HG02938 (cell line): ENCODE results near the gene PDE10A.
"Not testable (repeated sequence)": the region's sequence is repeated elsewhere in the genome, so short reads cannot be mapped to it uniquely, and the experiment has no call there.

Source experiments
- ATAC-seq: cut with Tn5 transposase; IDR thresholded peaks from one replicate; pipeline ENCODE4 v1.9.1; 2021; ENCODE audit warnings: mild to moderate bottlenecking, moderate library complexity; ENCODE audit not compliant: unreplicated experiment

Gene PDE10A

DNA sequence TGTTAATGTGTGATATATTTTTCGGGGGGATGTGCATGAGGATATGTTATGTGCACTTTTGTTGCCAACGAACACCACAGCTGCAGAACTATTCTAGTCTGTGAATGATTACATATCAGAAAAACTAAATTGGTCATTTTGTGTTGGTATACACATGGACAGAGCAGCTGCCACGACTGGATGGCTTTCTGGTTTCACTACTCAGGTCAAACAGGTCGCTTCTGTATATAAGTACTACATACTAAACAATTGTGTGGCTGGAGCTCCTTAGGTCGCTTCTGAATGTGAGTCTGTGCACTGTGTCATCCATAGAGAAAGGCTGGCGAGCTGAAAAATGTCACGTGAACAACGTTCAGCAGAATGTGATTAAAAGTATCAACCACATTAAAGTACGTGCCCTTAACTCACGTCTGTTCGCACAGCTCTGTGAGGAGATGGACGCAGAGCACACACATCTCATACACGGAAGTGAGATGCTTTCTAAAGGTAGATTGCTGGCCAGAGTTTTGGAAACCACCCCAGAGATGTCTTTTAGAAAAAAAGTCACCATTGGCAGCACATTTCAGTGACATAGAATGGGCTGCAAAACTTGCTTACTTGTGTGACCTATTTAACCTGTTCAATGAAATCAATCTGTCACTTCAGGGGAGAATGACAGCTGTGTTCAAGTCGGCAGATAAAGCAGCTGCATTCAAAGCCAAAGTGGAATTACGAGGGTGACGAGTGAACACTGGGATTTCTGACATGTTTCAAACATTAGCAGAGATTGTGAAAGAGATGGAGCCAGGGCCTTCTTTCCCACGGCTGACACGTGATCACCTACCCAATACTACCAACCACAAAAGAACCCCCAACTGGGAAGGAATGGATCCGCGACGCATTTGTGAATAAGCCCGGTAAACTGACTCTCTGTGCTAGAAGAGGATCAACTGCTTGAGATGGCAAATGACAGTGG lies 176.6 kb downstream of the PDE10A start:
- no peak for ATAC-seq

DNA sequence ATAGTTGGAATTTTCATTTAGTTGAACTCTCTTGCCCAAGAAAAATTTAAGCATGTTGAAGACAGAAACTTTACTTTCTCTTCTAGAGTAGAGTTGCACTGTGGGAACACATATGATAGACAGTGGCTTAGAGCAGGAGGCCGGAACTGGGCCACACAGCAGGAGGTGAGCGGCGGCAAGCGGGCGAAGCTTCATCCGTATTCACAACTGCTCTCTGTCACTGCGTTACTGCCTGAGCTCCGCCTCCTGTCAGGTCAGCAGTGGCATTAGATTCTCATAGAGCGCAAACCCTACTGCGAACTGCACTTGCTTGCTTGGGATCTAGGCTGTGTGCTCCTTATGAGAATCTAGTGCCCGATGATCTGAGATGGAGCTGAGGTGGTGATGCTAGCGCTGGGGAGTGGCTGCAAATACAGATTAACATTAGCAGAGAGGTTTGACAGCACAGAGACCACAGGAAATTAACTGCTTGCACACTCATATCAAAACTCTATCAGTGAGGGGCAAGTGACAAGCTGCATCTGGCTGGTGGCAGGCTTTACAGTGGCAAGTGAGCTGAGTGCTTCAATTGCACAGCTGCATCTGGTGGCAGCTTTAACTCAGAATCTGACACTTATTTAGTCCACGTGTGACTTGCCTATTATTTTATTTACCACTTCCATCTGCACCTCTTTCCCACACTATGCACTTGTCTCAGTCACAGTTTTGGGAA lies 178.7 kb downstream of the PDE10A start:
- ATAC-seq, result no peak

DNA sequence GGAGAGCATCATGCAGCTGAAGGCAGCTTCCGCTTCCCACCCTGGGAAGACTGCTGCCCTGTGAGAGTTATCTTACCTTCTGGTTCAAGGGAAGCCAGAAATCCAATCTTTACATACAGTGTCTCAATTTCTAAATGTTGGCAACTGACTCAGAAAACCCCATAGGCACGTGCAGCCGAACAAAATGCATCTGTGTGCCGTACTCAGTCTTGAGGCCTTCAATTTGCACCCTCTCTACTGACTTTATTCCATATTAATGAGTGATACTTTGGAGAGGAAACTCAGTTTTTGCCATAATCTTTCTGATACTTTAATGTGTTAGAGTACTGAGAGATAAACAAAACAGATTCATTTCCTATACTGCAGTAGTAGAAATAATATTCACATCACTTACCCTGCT lies 181.1 kb downstream of the PDE10A start:
- no peak for ATAC-seq

DNA sequence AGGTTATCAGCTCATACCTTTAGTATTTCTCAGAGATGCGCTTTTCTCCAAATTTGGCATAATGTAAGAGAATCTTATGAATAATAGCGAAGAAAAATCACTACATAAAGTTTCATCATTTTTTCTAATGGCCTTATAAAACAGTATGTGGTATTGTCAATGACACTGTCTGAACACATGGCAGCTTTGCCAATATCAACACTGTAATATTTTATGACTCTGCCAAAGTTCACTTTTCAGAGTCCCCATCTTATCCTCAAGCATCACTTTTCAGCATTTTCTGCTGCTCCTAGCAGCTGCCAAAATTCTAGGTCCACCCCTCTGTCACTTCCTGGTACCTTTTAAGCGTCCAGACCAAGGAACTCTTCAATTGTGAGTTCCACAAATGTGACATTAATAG lies 182.1 kb downstream of the PDE10A start:
- ATAC-seq, result no peak

- no peak for ATAC-seq
These were observed 184.5 kb downstream of the PDE10A start for GRCh38 chr6:165478581-165478980.

GRCh38 chr6:165469483-165469882 lies 193.6 kb downstream of the PDE10A start:
- ATAC-seq, result no peak

DNA sequence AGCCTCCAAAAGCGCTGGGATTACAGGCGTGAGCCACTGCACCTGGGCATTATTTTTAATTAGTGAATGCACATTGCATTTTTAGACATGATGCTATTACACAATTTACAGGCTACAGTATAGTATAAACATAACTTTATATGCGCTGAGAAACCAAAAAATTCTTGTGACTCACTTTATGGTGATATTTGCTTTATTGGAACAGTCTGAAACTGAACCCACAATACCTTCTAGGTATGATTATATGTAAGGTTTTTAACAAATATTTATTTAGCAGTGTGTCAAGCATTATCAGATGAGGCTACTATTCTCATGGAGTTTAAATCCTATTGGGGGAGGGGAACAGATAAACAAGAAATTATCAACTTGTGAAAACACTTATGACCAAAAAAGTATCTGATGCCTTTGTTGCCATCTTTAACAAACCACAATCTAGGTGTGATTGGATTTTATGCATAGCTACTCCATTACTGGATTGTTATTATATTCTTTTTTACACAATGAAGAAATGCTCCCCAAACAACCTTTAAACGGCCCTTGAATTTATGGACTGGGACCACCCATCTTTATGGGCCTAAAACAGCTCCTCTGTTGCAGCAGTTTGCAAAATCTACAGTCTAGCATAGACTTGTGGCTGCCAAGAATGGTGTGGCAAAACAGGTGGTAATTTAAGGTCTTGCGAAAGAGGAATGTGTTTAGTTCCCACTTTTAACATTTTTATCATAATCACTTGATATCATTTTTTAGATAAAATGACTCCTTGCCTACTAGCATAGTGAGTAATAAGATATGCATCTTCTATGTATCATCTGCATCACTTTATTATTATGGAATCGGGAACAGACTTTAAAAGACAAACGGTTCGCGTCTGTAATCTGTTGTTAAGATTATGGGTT lies 194.5 kb downstream of the PDE10A start:
- ATAC-seq, result no peak

DNA sequence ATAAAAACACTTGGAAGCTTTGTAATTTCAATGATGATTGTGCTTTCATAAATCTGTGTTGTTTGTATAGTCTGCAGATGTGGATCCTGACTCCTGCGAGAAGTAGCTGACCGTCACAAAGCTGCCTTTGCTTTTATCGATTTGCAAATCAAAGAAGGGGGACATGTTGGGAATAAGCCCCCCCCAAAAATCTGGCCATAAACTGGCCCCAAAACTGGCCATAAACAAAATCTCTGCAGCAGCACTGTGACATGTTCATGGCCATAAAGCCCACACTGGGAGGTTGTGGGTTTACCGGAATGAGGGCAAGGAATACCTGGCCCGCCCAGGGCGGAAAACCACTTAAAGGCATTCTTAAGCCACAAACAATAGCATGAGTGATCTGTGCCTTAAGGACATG lies 199.5 kb downstream of the PDE10A start:
- not testable (repeated sequence) for ATAC-seq

DNA sequence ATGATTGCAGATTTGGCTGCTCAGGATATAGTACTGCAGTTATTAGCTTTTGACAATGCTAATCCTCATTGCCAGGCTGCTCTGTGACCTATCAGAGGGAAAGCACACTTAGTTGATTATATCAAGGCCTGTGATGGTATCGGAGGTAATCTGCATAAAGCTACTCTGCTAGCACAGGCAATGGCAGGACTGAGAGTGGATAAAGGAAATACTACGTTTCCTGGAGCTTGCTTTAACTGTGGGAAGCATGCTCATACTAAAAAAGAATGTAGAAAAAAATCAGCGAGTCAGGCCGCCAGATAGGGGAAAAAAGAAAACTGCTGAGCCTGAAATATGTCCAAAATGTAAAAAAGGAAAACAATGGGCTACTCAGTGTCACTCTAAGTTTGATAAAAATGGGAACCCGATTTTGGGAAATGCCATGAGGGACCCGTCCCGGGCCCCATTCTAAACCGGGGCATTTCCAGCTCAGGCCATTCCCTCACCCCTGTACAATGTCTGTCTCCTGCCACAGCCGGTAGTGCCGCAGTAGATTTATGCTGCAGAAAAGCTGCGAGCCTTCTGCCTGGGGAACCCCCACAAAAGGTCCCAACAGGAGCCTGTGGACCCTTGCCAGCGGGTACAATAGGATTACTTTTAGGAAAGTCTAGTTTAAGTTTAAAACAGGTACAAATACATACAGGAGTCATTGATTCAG lies 203.3 kb downstream of the PDE10A start:
- ATAC-seq, result not testable (repeated sequence)

- ATAC-seq, result no peak
These were observed 204.9 kb downstream of the PDE10A start for GRCh38 chr6:165458134-165458533.

DNA sequence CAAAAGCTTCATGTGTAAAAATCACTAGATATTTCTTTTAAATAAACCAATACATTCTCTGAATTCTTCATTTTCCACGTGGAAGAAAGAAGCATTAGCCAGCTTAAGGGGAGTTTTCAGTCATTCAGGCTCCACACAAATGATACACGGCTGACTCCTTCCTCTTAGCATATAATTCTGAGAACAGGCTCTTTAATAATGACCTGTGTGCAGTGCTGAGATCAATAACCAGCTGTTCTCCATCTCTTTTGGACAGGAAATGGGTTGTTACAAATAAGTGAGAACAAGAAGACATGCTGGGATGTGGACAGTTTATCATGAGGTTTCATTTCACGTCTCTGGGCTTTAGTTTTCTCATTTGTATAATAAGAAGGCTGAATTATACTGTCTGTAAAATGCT lies 206.8 kb downstream of the PDE10A start:
- no peak for ATAC-seq

DNA sequence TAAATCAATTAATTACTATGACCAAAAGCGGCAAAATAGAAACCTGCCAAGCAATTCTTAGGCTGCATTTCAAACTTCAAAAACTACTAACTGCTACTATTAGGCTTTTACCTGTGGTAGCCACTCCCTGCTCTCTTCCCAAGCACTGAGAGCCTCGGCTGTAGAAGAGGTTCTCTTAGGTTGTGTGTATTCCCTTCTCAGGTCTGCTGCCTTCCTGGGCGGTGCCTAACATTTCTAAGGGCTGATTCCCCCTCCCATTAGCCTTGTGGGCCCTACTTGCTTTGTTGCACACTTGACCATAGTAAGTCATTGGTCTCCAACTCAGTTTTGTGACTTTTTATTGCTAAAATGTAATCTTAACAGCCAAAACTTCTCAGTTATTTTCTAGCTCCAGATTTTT lies 207.6 kb downstream of the PDE10A start:
- ATAC-seq, result no peak

DNA sequence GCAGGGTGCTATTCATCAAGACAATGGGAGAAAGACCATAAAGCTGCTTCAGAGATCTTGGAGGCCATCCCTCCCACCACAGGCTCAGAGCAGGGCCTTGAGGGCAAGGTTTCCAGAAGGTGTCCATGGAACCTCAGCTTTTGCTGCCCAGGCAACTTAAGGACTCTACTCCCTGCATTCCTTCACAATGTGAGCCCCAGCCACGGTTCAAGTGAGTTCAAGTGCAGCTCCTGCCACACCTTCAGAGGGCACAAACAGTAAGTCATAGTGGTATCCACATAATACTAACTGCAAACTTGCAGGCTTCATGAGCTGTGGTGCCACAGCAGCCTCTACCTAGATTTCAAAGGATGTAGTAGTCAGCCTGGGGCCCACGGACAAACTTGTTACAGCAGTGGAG lies 209.6 kb downstream of the PDE10A start:
- no peak for ATAC-seq

GRCh38 chr6:165451838-165452237 lies 211.2 kb downstream of the PDE10A start:
- ATAC-seq, result no peak

GRCh38 chr6:165448210-165448609 lies 214.8 kb downstream of the PDE10A start:
- ATAC-seq, result no peak

- ATAC-seq, result no peak
These were observed 215.9 kb downstream of the PDE10A start for GRCh38 chr6:165447141-165447540.

GRCh38 chr6:165446331-165446730 lies 216.7 kb downstream of the PDE10A start:
- no peak for ATAC-seq

DNA sequence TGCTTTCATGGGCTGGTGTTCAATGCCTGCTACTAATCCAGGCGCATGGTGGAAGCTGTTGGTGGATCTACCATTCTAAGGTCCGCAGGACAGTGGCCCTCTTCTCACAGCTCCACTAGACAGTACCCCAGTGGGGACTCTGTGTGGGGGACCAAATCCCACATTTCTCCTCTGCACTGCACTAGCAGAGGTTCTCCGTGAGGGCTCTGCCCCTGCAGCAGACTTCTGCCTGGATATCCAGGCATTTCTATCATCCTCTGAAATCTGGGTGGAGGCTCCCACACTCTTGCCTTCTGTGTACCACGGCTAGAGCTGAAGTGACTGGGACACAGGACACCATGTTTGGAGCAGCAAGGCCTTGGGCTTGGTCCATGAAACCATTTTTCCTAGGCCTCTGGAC lies 219.6 kb downstream of the PDE10A start:
- ATAC-seq, result no peak

GRCh38 chr6:165441181-165441580 lies 221.9 kb downstream of the PDE10A start:
- ATAC-seq, result no peak

GRCh38 chr6:165439928-165440554 lies 223.0 kb downstream of the PDE10A start:
- ATAC-seq, result no peak
